H9 (cell line): ENCODE measurements around the gene TTF2. TPM values are rescaled to one million over a fixed set of nuclear protein-coding genes. Genes with fewer than 3 reads are reported as not detected.

ENCODE experiments used
- DNase-seq: peaks from one replicate; pipeline ENCODE4 v3.0.0-alpha.2; 2017
- H2AFZ ChIP-seq: one replicate; pipeline ENCODE4 v1.6.1; 2013; ENCODE audit warnings: mild to moderate bottlenecking, low read length, control low read depth, moderate library complexity
- H2AK5ac ChIP-seq: 2 replicates; pipeline ENCODE4 v1.6.1; 2013; ENCODE audit warnings: low read length, control low read depth, mixed read lengths; ENCODE audit not compliant: insufficient read length
- H2BK120ac ChIP-seq: one replicate; pipeline ENCODE4 v1.6.1; 2013; ENCODE audit warnings: low read depth, mild to moderate bottlenecking, low read length, control low read depth, inconsistent platforms; ENCODE audit not compliant: poor library complexity, severe bottlenecking
- H2BK12ac ChIP-seq: 2 replicates; pipeline ENCODE4 v1.6.1; 2013; ENCODE audit warnings: low read length, control low read depth, mixed read lengths, low read depth; ENCODE audit not compliant: insufficient read length
- H2BK15ac ChIP-seq: 2 replicates; pipeline ENCODE4 v1.6.1; 2013; ENCODE audit warnings: low read depth, low read length, control low read depth
- H2BK20ac ChIP-seq: one replicate; pipeline ENCODE4 v1.6.1; 2013; ENCODE audit warnings: low read depth, mild to moderate bottlenecking, low read length, control low read depth, inconsistent platforms; ENCODE audit not compliant: poor library complexity, severe bottlenecking
- H2BK5ac ChIP-seq: 2 replicates; pipeline ENCODE4 v1.6.1; 2013; ENCODE audit warnings: low read length, control low read depth, mixed read lengths; ENCODE audit not compliant: insufficient read length
- H3K14ac ChIP-seq: 2 replicates; pipeline ENCODE4 v1.6.1; 2013; ENCODE audit warnings: low read length, control low read depth; ENCODE audit not compliant: insufficient read depth
- H3K18ac ChIP-seq: 2 replicates; pipeline ENCODE4 v1.6.1; 2013; ENCODE audit warnings: low read depth, mild to moderate bottlenecking, mixed read lengths, low read length, control low read depth; ENCODE audit not compliant: insufficient read length
- H3K23ac ChIP-seq: 2 replicates; pipeline ENCODE4 v1.6.1; 2013; ENCODE audit warnings: low read length, control low read depth, mixed read lengths, low read depth; ENCODE audit not compliant: insufficient read length
- H3K23me2 ChIP-seq: 2 replicates; pipeline ENCODE4 v1.6.1; 2013; ENCODE audit warnings: low read depth, mild to moderate bottlenecking, mixed read lengths, low read length, control low read depth; ENCODE audit not compliant: insufficient read length, poor library complexity, severe bottlenecking
- H3K27ac ChIP-seq: 2 replicates; pipeline ENCODE4 v1.5.1; 2013; ENCODE audit warnings: low read length, control low read depth, mixed read lengths, low read depth; ENCODE audit not compliant: insufficient read length
- H3K27me3 ChIP-seq: 2 replicates; pipeline ENCODE4 v1.6.1; 2013; ENCODE audit warnings: low read length, control low read depth, inconsistent platforms; ENCODE audit not compliant: insufficient read depth
- H3K4ac ChIP-seq: 2 replicates; pipeline ENCODE4 v1.6.1; 2013; ENCODE audit warnings: low read depth, mild to moderate bottlenecking, control low read depth, inconsistent platforms, low read length, moderate library complexity
- H3K4me1 ChIP-seq: 2 replicates; pipeline ENCODE4 v1.6.1; 2013; ENCODE audit warnings: low read length, control low read depth, inconsistent platforms; ENCODE audit not compliant: insufficient read depth
- H3K4me2 ChIP-seq: 2 replicates; pipeline ENCODE4 v1.6.1; 2013; ENCODE audit warnings: low read length, control low read depth, mixed read lengths; ENCODE audit not compliant: insufficient read length, insufficient read depth
- H3K56ac ChIP-seq: 2 replicates; pipeline ENCODE4 v1.6.1; 2013; ENCODE audit warnings: low read depth, mild to moderate bottlenecking, mixed read lengths, low read length, control low read depth; ENCODE audit not compliant: insufficient read length
- H3K79me1 ChIP-seq: 2 replicates; pipeline ENCODE4 v1.6.1; 2013; ENCODE audit warnings: low read depth, mild to moderate bottlenecking, moderate library complexity, low read length, control low read depth, inconsistent platforms; ENCODE audit not compliant: insufficient read depth, poor library complexity, severe bottlenecking
- H3K79me2 ChIP-seq: 2 replicates; pipeline ENCODE4 v1.6.1; 2013; ENCODE audit warnings: low read length, control low read depth, inconsistent platforms; ENCODE audit not compliant: insufficient read depth
- H3K9ac ChIP-seq: 2 replicates; pipeline ENCODE4 v1.6.1; 2013; ENCODE audit warnings: low read length, control low read depth, mixed read lengths; ENCODE audit not compliant: insufficient read length; ENCODE audit errors: extremely low read depth
- H3K9me3 ChIP-seq: one replicate; pipeline ENCODE4 v1.6.1; 2013; ENCODE audit warnings: low read depth, low read length, inconsistent platforms; ENCODE audit not compliant: control insufficient read depth
- H3T11ph ChIP-seq: one replicate; pipeline ENCODE4 v1.6.1; 2013; ENCODE audit warnings: mild to moderate bottlenecking, low read length, control low read depth, inconsistent platforms
- H4K20me1 ChIP-seq: one replicate; pipeline ENCODE4 v1.6.1; 2013; ENCODE audit not compliant: control insufficient read depth, insufficient read length, insufficient read depth
- H4K5ac ChIP-seq: 2 replicates; pipeline ENCODE4 v1.6.1; 2013; ENCODE audit warnings: low read depth, mild to moderate bottlenecking, mixed read lengths, low read length, control low read depth; ENCODE audit not compliant: insufficient read length
- H4K8ac ChIP-seq: replicated peaks from 2 replicates; pipeline ENCODE4 v1.6.1; 2013; ENCODE audit warnings: low read length, control low read depth, mixed read lengths, low read depth; ENCODE audit not compliant: insufficient read length
- H4K91ac ChIP-seq: 2 replicates; pipeline ENCODE4 v1.6.1; 2013; ENCODE audit warnings: low read depth, mild to moderate bottlenecking, moderate library complexity, mixed read lengths, low read length, control low read depth; ENCODE audit not compliant: insufficient read length
- H3K27ac Mint-ChIP-seq, 3 experiments: 2 replicates in 2 of 3; 3 replicates in 1 of 3; pipeline ENCODE4 v1.8.0; 2020 to 2021; ENCODE audit warnings: mixed read lengths in 3 of 3, mild to moderate bottlenecking in 1 of 3, moderate library complexity in 1 of 3
- H3K27me3 Mint-ChIP-seq: 2 replicates; pipeline ENCODE4 v1.8.0; 2021; ENCODE audit warnings: low read depth, mild to moderate bottlenecking, moderate library complexity, mixed read lengths
- H3K36me3 Mint-ChIP-seq, 3 experiments: 2 replicates in 2 of 3; 3 replicates in 1 of 3; pipeline ENCODE4 v1.8.0; 2020 to 2021; ENCODE audit warnings: low read depth in 3 of 3, mixed read lengths in 3 of 3; ENCODE audit not compliant: insufficient read depth in 1 of 3
- H3K4me1 Mint-ChIP-seq, 2 experiments: 2 replicates each; pipeline ENCODE4 v1.8.0; 2020; ENCODE audit warnings: mixed read lengths in 2 of 2
- H3K4me3 Mint-ChIP-seq, 2 experiments: 2 replicates in 1 of 2; 3 replicates in 1 of 2; pipeline ENCODE4 v1.8.0; 2020 to 2021; ENCODE audit warnings: mild to moderate bottlenecking in 2 of 2, mixed read lengths in 2 of 2, moderate library complexity in 1 of 2
- H3K9me3 Mint-ChIP-seq, 2 experiments: 2 replicates in 1 of 2; 3 replicates in 1 of 2; pipeline ENCODE4 v1.8.0; 2020; ENCODE audit warnings: mild to moderate bottlenecking in 2 of 2, mixed read lengths in 2 of 2, moderate library complexity in 1 of 2
- CTCF ChIP-seq: fragments of 200-600 bp; sonication (generic); conservative IDR thresholded peaks from 3 replicates; pipeline ENCODE4 v1.8.0; 2021; ENCODE audit warnings: antibody characterized with exemption, mild to moderate bottlenecking
- WGBS: extraction: QIAGEN DNeasy Blood & Tissue Kit; methylation state at CpG from one replicate; pipeline ENCODE4 v1.1.7; 2013; ENCODE audit warnings: missing lambda C conversion rate, low lambda C conversion rate, mixed read lengths; ENCODE audit not compliant: insufficient read length; ENCODE audit errors: extremely low coverage; 5-methylcytosine and 5-hydroxymethylcytosine counted together
- total RNA-seq: library from RNA; stranded (reverse); gene quantifications from 2 replicates; pipeline ENCODE4 v1.2.1, GENCODE V29; 2021

TTF2 gene
- total RNA-seq, 1 experiment from 2014 or later, result 86.4 TPM

DNA sequence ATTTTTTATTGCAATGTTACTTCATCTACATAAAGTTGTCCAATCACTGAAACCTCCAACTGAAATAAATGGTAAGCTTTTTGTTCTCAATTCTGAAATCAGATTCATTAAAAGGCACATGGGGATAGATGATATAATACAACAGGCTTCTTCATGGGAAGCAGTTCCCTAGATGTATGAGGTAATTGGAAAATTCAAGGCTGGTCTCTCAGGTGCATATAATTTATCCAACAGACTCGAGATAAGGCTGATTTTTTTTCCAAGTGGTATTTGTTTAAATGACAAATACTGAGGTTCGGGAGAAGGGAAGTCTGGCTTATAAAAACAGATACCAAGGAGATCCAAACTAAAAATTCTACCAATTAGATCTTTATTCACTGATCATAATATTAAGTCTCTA lies 47.2 kb downstream of the TTF2 start:
- H3K9me3 ChIP-seq, result no peaks in the 10 kb centered on the region
- H4K8ac ChIP-seq, result no peak overlapping the region

More for the DNA sequence above, 47.2 kb downstream of the TTF2 start:
- Histone ChIP-seq H4K5ac (no peak overlapping the region), H2BK120ac (no peak overlapping the region), H3K27me3 (no peaks in the 10 kb centered on the region), H3K79me2 (no peaks in the 10 kb centered on the region), H4K20me1 (no peaks in the 10 kb centered on the region), H4K91ac (no peak overlapping the region), H2AK5ac (no peak overlapping the region), H2BK15ac (no peak overlapping the region), H3K4me1 (peaks cover 3% of the 10 kb centered on the region; the same call in 1 of the 2 replicates), H3K4me2 (no peak overlapping the region), H3K4ac (no peak overlapping the region), H3K27ac (no peak overlapping the region), H2BK20ac (no peak overlapping the region), H3K14ac (no peak overlapping the region), H2BK5ac (no peak overlapping the region), H3K56ac (no peak overlapping the region), H3T11ph (no peak overlapping the region), H2BK12ac (no peak overlapping the region), H3K23me2 (no peaks in the 10 kb centered on the region), H3K79me1 (no peaks in the 10 kb centered on the region), H2AFZ (no peak overlapping the region), H3K23ac (no peak overlapping the region), H3K18ac (no peak overlapping the region), H3K9ac (no peak overlapping the region)
- peaks cover 26 to 76% (median 56%) of the 10 kb centered on the region in 3 experiments for H3K36me3 Mint-ChIP-seq
- no peak for TF ChIP-seq CTCF
- DNase-seq, result no peak
- no peak overlapping the region for H3K4me3 Mint-ChIP-seq
- H3K27ac Mint-ChIP-seq, result no peak overlapping the region
- WGBS, result no CpG with 5 or more reads among the region's 2 CpGs
- no peaks in the 10 kb centered on the region for H3K27me3 Mint-ChIP-seq
- H3K9me3 Mint-ChIP-seq, result no peaks in the 10 kb centered on the region
- peaks cover 3 to 5% of the 10 kb centered on the region in 2 experiments for H3K4me1 Mint-ChIP-seq
